HG02642 (cell line): ENCODE data around the gene CXCR2.
"Not testable (repeated sequence)": the region's sequence is repeated elsewhere in the genome, so short reads cannot be mapped to it uniquely, and the experiment has no call there.

Experiments
- ATAC-seq: cut with Tn5 transposase; IDR thresholded peaks from one replicate; pipeline ENCODE4 v1.9.1; 2021; ENCODE audit warnings: mild to moderate bottlenecking; ENCODE audit not compliant: unreplicated experiment, poor library complexity

Gene CXCR2

GRCh38 chr2:218125626-218126080 is at the start of gene CXCR2:
CXCR2 (plus strand) TSS chr2:218126028; CDS start chr2:218134802, 8,774 bp downstream.
- no peak for ATAC-seq

GRCh38 chr2:218077464-218078216 is 48.2 kb upstream of the CXCR2 start:
- ATAC-seq = no peak

- no peak for ATAC-seq
These were observed 45.6 kb upstream of the CXCR2 start for GRCh38 chr2:218079943-218080913.

- ATAC-seq = peak; percentile 89
These were observed 44.8 kb upstream of the CXCR2 start for GRCh38 chr2:218081063-218081462.

- ATAC-seq = no peak
These were observed 44.1 kb upstream of the CXCR2 start for GRCh38 chr2:218081695-218082094.

GRCh38 chr2:218082586-218083351 is 43.1 kb upstream of the CXCR2 start:
- ATAC-seq = no peak

- ATAC-seq = no peak
These were observed 42.5 kb upstream of the CXCR2 start for GRCh38 chr2:218083352-218083676.

- ATAC-seq = no peak
These were observed 39.4 kb upstream of the CXCR2 start for GRCh38 chr2:218086478-218086877.

- ATAC-seq = no peak
These were observed 36.6 kb upstream of the CXCR2 start for GRCh38 chr2:218089259-218089658.

GRCh38 chr2:218091746-218092145 is 34.1 kb upstream of the CXCR2 start:
- ATAC-seq = no peak

GRCh38 chr2:218093879-218094278 is 31.9 kb upstream of the CXCR2 start:
- no peak for ATAC-seq

- no peak for ATAC-seq
These were observed 30.0 kb upstream of the CXCR2 start for GRCh38 chr2:218095853-218096252.

GRCh38 chr2:218097975-218098374 is 27.9 kb upstream of the CXCR2 start:
- ATAC-seq = no peak

GRCh38 chr2:218108834-218109233 is 17.0 kb upstream of the CXCR2 start:
- ATAC-seq = not testable (repeated sequence)

- ATAC-seq = not testable (repeated sequence)
These were observed 4.0 kb upstream of the CXCR2 start for GRCh38 chr2:218121789-218122188.

GRCh38 chr2:218122286-218122685 is 3.5 kb upstream of the CXCR2 start:
- not testable (repeated sequence) for ATAC-seq

GRCh38 chr2:218123986-218124385 is 1.8 kb upstream of the CXCR2 start:
- ATAC-seq = no peak

GRCh38 chr2:218125095-218125494 is 733 bp upstream of the CXCR2 start:
- ATAC-seq = no peak

GRCh38 chr2:218127929-218128455 is 2.2 kb downstream of the CXCR2 start:
- no peak for ATAC-seq

- no peak for ATAC-seq
These were observed 3.1 kb downstream of the CXCR2 start for GRCh38 chr2:218128781-218129457.
